ENCODE results near the gene B2M. TPM values are rescaled to one million over a fixed set of nuclear protein-coding genes. Genes with fewer than 3 reads are reported as not detected.

B2M gene
- total and polyA plus RNA-seq, 10 of the 15 experiments (the other 5 are each of a cell fraction or from before 2014, with no cell fraction given): 2,901 to 22,794 (median 8,374) TPM

GRCh38 chr15:44728576-44729407, 17.5 kb downstream of the B2M start (continued):
- TF ChIP-seq MEF2B (IDR thresholded peaks at IDR 0.05; ENCODE audit: partially characterized antibody, poor library complexity, severe bottlenecking) (peak; percentile 69), ZBED1 (IDR thresholded peaks at IDR 0.05; ENCODE audit: borderline replicate concordance) (peak; percentile 77), POLR2AphosphoS2 (IDR thresholded peaks at IDR 0.05; ENCODE audit: low read depth, low read length) (0 out of 2 replicates have a peak, but pooled peaks have one; percentile 46), ZNF24 (IDR thresholded peaks at IDR 0.05) (peak; percentile 17; the same call in 1 of the 2 replicates), GABPA (IDR thresholded peaks at IDR 0.05; ENCODE audit: low read depth) (no peak), CBFB (IDR thresholded peaks at IDR 0.05; ENCODE audit: low read depth) (peak; percentile 57; the same call in 1 of the 2 replicates), CHD2 (IDR thresholded peaks at IDR 0.05; ENCODE audit: borderline replicate concordance, low read depth, low read length) (no peak; the same call in 1 of the 2 replicates), HDGF (IDR thresholded peaks at IDR 0.05) (peak; percentile 98), YY1 (IDR thresholded peaks at IDR 0.05; ENCODE audit: low read depth, low read length) (peak; percentile 59), E2F4 (IDR thresholded peaks at IDR 0.05; ENCODE audit: low read depth, low read length) (no peak), SMC3 (IDR thresholded peaks at IDR 0.05; ENCODE audit: borderline replicate concordance, low read length) (peak; percentile 0; the same call in 1 of the 2 replicates), CHD4 (IDR thresholded peaks at IDR 0.05) (no peak), EGR1 (IDR thresholded peaks at IDR 0.05; ENCODE audit: borderline replicate concordance in 1 of 2, low read depth in 2 of 2, low read length in 2 of 2) (peak in 1 of 2 experiments; percentile 50; a peak in 1 of 3 replicates), PAX5 (IDR thresholded peaks at IDR 0.05; ENCODE audit: borderline replicate concordance, low read depth, low read length) (0 out of 2 replicates have a peak, but pooled peaks have one; percentile 5), NKRF (conservative IDR thresholded peaks at IDR 0.05) (peak; percentile 71), NR2C2 (IDR thresholded peaks at IDR 0.05; ENCODE audit: borderline replicate concordance, control insufficient read depth, insufficient read length, low read depth) (no peak), FOS (IDR thresholded peaks at IDR 0.05; ENCODE audit: borderline replicate concordance, extremely low read depth, insufficient read length) (peak; percentile 12), EZH2 (IDR thresholded peaks at IDR 0.05; ENCODE audit: borderline replicate concordance, control insufficient read depth, low read depth, low read length) (no peak), NFYB (IDR thresholded peaks at IDR 0.05; ENCODE audit: insufficient read depth, low read depth, low read length) (peak; percentile 91), EP300 (IDR thresholded peaks at IDR 0.05; ENCODE audit: borderline replicate concordance in 1 of 2, control insufficient read depth in 1 of 2, low read depth in 2 of 2, low read length in 2 of 2) (peak; percentile 35 to 82; a peak in 3 of 4 replicates), RAD21 (IDR thresholded peaks at IDR 0.05; ENCODE audit: insufficient read depth, low read depth, low read length) (peak; percentile 26; the same call in 1 of the 2 replicates), YBX1 (IDR thresholded peaks at IDR 0.05) (no peak), TARDBP (IDR thresholded peaks at IDR 0.05; ENCODE audit: borderline replicate concordance) (0 out of 2 replicates have a peak, but pooled peaks have one; percentile 44), KDM1A (IDR thresholded peaks at IDR 0.05; ENCODE audit: borderline replicate concordance) (no peak), BMI1 (IDR thresholded peaks at IDR 0.05; ENCODE audit: borderline replicate concordance) (peak; percentile 43; the same call in 1 of the 2 replicates)
